CD14-positive monocyte (primary cell): Measurements from ENCODE around the gene CHAT. TPM values are rescaled to one million over a fixed set of nuclear protein-coding genes. Genes with fewer than 3 reads are reported as not detected.

Experiments used
- DNase-seq, 3 donors: peaks; one replicate each; pipeline ENCODE4 v3.0.0-alpha.2; 2011 to 2022
- H2AFZ ChIP-seq: 2 replicates; pipeline ENCODE4 v1.6.0; 2012; ENCODE audit warnings: mild to moderate bottlenecking, low read depth, low read length, inconsistent platforms; ENCODE audit not compliant: insufficient read depth, poor library complexity, severe bottlenecking
- H3K27ac ChIP-seq, 2 donors: 1 replicate in 1 of 2; 2 replicates in 1 of 2; pipeline ENCODE4 v1.5.1; 2012 to 2013; ENCODE audit warnings: low read length in 2 of 2, control low read depth in 1 of 2, inconsistent platforms in 1 of 2, low read depth in 1 of 2, mild to moderate bottlenecking in 1 of 2
- H3K27me3 ChIP-seq, 2 donors: one replicate each; pipeline versions ENCODE4 v1.6.0 to v1.6.1; 2011 to 2013; ENCODE audit warnings: low read length in 2 of 2; ENCODE audit not compliant: control insufficient read depth in 2 of 2, insufficient read depth in 2 of 2
- H3K36me3 ChIP-seq, 2 donors: replicated peaks in 1 of 2; 1 replicate in 1 of 2; 2 replicates in 1 of 2; pipeline versions ENCODE4 v1.5.1 to v1.6.1; 2012 to 2013; ENCODE audit warnings: low read length in 2 of 2, control low read depth in 1 of 2, inconsistent platforms in 1 of 2, mild to moderate bottlenecking in 1 of 2; ENCODE audit not compliant: insufficient read depth in 2 of 2, control insufficient read depth in 1 of 2
- H3K4me1 ChIP-seq, 2 donors: 1 replicate in 1 of 2; 2 replicates in 1 of 2; pipeline versions ENCODE4 v1.5.1 to v1.6.1; 2012 to 2013; ENCODE audit warnings: low read length in 2 of 2, control low read depth in 1 of 2, inconsistent platforms in 1 of 2, mild to moderate bottlenecking in 1 of 2, moderate library complexity in 1 of 2; ENCODE audit not compliant: insufficient read depth in 2 of 2, control insufficient read depth in 1 of 2
- H3K4me2 ChIP-seq: replicated peaks from 2 replicates; pipeline ENCODE3; 2012; ENCODE audit warnings: low read length, moderate library complexity, mild to moderate bottlenecking; ENCODE audit not compliant: poor library complexity, severe bottlenecking; ENCODE audit errors: extremely low read depth
- H3K4me3 ChIP-seq, 3 experiments: fragments of 200-600 bp in 1 of 3; sonication (generic) in 1 of 3; replicated peaks in 1 of 3; 1 replicate in 2 of 3; 2 replicates in 1 of 3; pipeline ENCODE4 v1.5.1; 2011 to 2013; ENCODE audit warnings: low read length in 3 of 3, mild to moderate bottlenecking in 3 of 3, control low read depth in 2 of 3, low read depth in 2 of 3, inconsistent platforms in 1 of 3, moderate library complexity in 1 of 3
- H3K79me2 ChIP-seq: 2 replicates; pipeline ENCODE4 v1.6.0; 2012; ENCODE audit warnings: mild to moderate bottlenecking, control low read depth, inconsistent platforms, low read length, moderate library complexity; ENCODE audit not compliant: insufficient read depth
- H3K9ac ChIP-seq: 2 replicates; pipeline ENCODE4 v1.6.0; 2017; ENCODE audit warnings: low read length, mild to moderate bottlenecking; ENCODE audit not compliant: insufficient read depth, poor library complexity, severe bottlenecking
- H3K9me3 ChIP-seq, 2 donors: replicated peaks in 1 of 2; 1 replicate in 1 of 2; 2 replicates in 1 of 2; pipeline versions ENCODE4 v1.5.1 to v1.6.1; 2012 to 2013; ENCODE audit warnings: low read length in 2 of 2, control low read depth in 1 of 2; ENCODE audit not compliant: control insufficient read depth in 1 of 2, insufficient read depth in 1 of 2
- H4K20me1 ChIP-seq: 2 replicates; pipeline ENCODE4 v1.6.0; 2012; ENCODE audit warnings: mild to moderate bottlenecking, low read length, control low read depth, moderate library complexity; ENCODE audit not compliant: insufficient read depth
- H3K27ac Mint-ChIP-seq, 7 donors: one replicate each; pipeline ENCODE4 v1.8.0; 2020; ENCODE audit warnings: mild to moderate bottlenecking in 7 of 7, mixed read lengths in 7 of 7, moderate library complexity in 6 of 7, inconsistent platforms in 2 of 7
- H3K27me3 Mint-ChIP-seq, 3 donors: one replicate each; pipeline ENCODE4 v1.8.0; 2021 to 2022; ENCODE audit warnings: low read depth in 3 of 3, mild to moderate bottlenecking in 3 of 3, mixed read lengths in 3 of 3, moderate library complexity in 3 of 3, inconsistent platforms in 1 of 3
- H3K36me3 Mint-ChIP-seq, 2 donors: one replicate each; pipeline ENCODE4 v1.8.0; 2020; ENCODE audit warnings: mixed read lengths in 2 of 2, inconsistent platforms in 1 of 2, mild to moderate bottlenecking in 1 of 2
- H3K4me1 Mint-ChIP-seq: one replicate; pipeline ENCODE4 v1.8.0; 2020; ENCODE audit warnings: mild to moderate bottlenecking, mixed read lengths
- H3K4me3 Mint-ChIP-seq, 2 donors: one replicate each; pipeline ENCODE4 v1.8.0; 2020; ENCODE audit warnings: mild to moderate bottlenecking in 2 of 2, mixed read lengths in 2 of 2, moderate library complexity in 1 of 2
- H3K9me3 Mint-ChIP-seq, 7 donors: one replicate each; pipeline ENCODE4 v1.8.0; 2020 to 2022; ENCODE audit warnings: mixed read lengths in 7 of 7, mild to moderate bottlenecking in 6 of 7, moderate library complexity in 6 of 7, inconsistent platforms in 2 of 7
- CTCF ChIP-seq: fragments of 200-600 bp; IDR thresholded peaks from one replicate; pipeline ENCODE4 v1.8.0; 2022; ENCODE audit warnings: antibody characterized with exemption, mild to moderate bottlenecking
- WGBS: methylation state at CpG from one replicate; pipeline ENCODE4 v1.1.5; 2013; ENCODE audit warnings: missing lambda C conversion rate; ENCODE audit not compliant: insufficient coverage; 5-methylcytosine and 5-hydroxymethylcytosine counted together
- intact Hi-C, 2 donors: fragments of 100-400 bp; cut with micrococcal nuclease; formaldehyde crosslinking; loops; one replicate each; pipeline versions ENCODE4 v1.15.0 to v1.15.1; 2023
- polyA plus RNA-seq, 3 donors: library from polyadenylated mRNA; depleted of rRNA in 1 of 3; unstranded in 2 of 3; stranded (reverse) in 1 of 3; fragments of 300-500 nt in 2 of 3; fragments of >200 nt in 1 of 3; fragmentation: Illumina TruSeq in 2 of 3; gene quantifications; 1 replicate in 2 of 3; 2 replicates in 1 of 3; pipeline ENCODE4 v1.2.3, GENCODE V29; 2012 to 2021

CHAT gene
- polyA plus RNA-seq, 3 donors: not detected

GRCh38 chr10:49651917-49652316, 38.1 kb downstream of the CHAT start:
- H3K27ac Mint-ChIP-seq: no peak overlapping the region
- no peak for TF ChIP-seq CTCF
- no peaks in the 10 kb centered on the region for H3K36me3 Mint-ChIP-seq
- no peak overlapping the region for H3K9ac ChIP-seq
- no peak overlapping the region for H3K4me3 ChIP-seq
- no peak for DNase-seq
- H3K27me3 ChIP-seq: no peaks in the 10 kb centered on the region
- no peaks in the 10 kb centered on the region for H4K20me1 ChIP-seq
- H3K79me2 ChIP-seq: no peaks in the 10 kb centered on the region
- no peak overlapping the region for H3K27ac ChIP-seq
- H3K9me3 ChIP-seq: no peaks in the 10 kb centered on the region
- peaks cover 21 to 24% (median 22%) of the 10 kb centered on the region in 3 donors for H3K27me3 Mint-ChIP-seq
- H3K4me1 Mint-ChIP-seq: peaks cover 8% of the 10 kb centered on the region
- no peak overlapping the region for H2AFZ ChIP-seq
- H3K4me1 ChIP-seq: no peaks in the 10 kb centered on the region
- no peaks in the 10 kb centered on the region for H3K36me3 ChIP-seq
- 86% methylated on average over 1 of the region's 2 CpGs for WGBS
- intact Hi-C loops: no loop called here
- no peak overlapping the region for H3K4me2 ChIP-seq
- no peak overlapping the region for H3K4me3 Mint-ChIP-seq
- peaks cover 0 to 6% (median 5%) of the 10 kb centered on the region in 7 donors for H3K9me3 Mint-ChIP-seq

GRCh38 chr10:49652421-49653272, 38.8 kb downstream of the CHAT start:
- Histone ChIP-seq H3K9ac (no peak overlapping the region), H3K4me2 (no peak overlapping the region), H3K4me3 (no peak overlapping the region), H3K9me3 (peaks cover 0 to 4% of the 10 kb centered on the region in 2 donors), H3K79me2 (no peaks in the 10 kb centered on the region), H3K27ac (no peak overlapping the region), H3K36me3 (no peaks in the 10 kb centered on the region), H3K27me3 (no peaks in the 10 kb centered on the region), H3K4me1 (no peaks in the 10 kb centered on the region), H4K20me1 (no peaks in the 10 kb centered on the region), H2AFZ (no peak overlapping the region)
- WGBS: 83% methylated on average over 10 of the region's 15 CpGs
- DNase-seq: no peak
- Mint-ChIP-seq H3K27me3 (peaks cover 21 to 25% (median 22%) of the 10 kb centered on the region in 3 donors), H3K4me3 (no peak overlapping the region), H3K36me3 (no peaks in the 10 kb centered on the region), H3K27ac (peak overlapping the region in 1 of 7 donors; percentile 58), H3K9me3 (peaks cover 0 to 10% (median 5%) of the 10 kb centered on the region in 7 donors), H3K4me1 (peaks cover 8% of the 10 kb centered on the region)
- intact Hi-C loops: no loop called here
- no peak for TF ChIP-seq CTCF
